ENCODE data around the gene SPX.

DNA sequence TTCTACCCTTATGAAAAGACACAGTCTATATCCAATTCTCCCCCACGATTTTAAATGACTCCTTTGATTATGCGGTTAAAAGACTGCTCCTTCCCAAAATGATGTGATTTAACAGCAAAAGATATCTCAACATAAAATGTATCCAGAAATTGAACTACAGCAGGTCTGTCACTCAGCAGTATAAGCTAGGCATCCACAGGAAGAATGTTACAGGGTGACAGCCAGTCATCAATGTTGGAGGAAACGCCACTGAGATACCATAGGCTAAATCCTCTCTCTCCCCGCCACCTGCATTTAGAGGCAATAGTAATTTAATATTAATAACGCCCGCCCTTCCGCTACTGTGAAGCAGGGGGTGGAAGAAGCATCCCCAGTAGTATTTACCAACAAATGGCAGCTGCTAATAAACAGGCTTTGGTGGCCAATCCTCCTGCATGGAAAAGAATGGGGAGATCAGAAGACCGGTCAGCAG lies 25.3 kb upstream of the SPX start:
- TF ChIP-seq, protein P1, sequence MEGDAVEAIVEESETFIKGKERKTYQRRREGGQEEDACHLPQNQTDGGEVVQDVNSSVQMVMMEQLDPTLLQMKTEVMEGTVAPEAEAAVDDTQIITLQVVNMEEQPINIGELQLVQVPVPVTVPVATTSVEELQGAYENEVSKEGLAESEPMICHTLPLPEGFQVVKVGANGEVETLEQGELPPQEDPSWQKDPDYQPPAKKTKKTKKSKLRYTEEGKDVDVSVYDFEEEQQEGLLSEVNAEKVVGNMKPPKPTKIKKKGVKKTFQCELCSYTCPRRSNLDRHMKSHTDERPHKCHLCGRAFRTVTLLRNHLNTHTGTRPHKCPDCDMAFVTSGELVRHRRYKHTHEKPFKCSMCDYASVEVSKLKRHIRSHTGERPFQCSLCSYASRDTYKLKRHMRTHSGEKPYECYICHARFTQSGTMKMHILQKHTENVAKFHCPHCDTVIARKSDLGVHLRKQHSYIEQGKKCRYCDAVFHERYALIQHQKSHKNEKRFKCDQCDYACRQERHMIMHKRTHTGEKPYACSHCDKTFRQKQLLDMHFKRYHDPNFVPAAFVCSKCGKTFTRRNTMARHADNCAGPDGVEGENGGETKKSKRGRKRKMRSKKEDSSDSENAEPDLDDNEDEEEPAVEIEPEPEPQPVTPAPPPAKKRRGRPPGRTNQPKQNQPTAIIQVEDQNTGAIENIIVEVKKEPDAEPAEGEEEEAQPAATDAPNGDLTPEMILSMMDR (IDR thresholded peaks at IDR 0.05; ENCODE audit: low read depth, low read length, poor library complexity, severe bottlenecking): no peak
- TF ChIP-seq EZH2phosphoT487 (IDR thresholded peaks at IDR 0.05; ENCODE audit: borderline replicate concordance, low read length): no peak
